Measurements from ENCODE around the gene EVC2. TPM values are rescaled to one million over a fixed set of nuclear protein-coding genes. Genes with fewer than 3 reads are reported as not detected.
A peak's percentile ranks its signal among the peaks of the same experiment; 100 is the strongest.
"Not testable (repeated sequence)": the region's sequence is repeated elsewhere in the genome, so short reads cannot be mapped to it uniquely, and the experiment has no call there.

Gene EVC2
- polyA plus RNA-seq, 3 donors: 0.04 to 0.12 (median 0.08) TPM

GRCh38 chr4:5730436-5730835 lies 22.1 kb upstream of the EVC2 start:
- Histone ChIP-seq H3K79me2 (ENCODE audit: insufficient read depth, low read length) (no peaks in the 10 kb centered on the region), H3K36me3 (replicated peaks in 1 of 2; ENCODE audit: control insufficient read depth in 1 of 2, insufficient read depth in 2 of 2, low read length in 2 of 2) (no peaks in the 10 kb centered on the region), H3K27me3 (ENCODE audit: control insufficient read depth in 2 of 2, insufficient read depth in 2 of 2, low read length in 2 of 2) (no peaks in the 10 kb centered on the region), H3K4me2 (replicated peaks; ENCODE audit: extremely low read depth, low read length, poor library complexity, severe bottlenecking) (no peak overlapping the region), H3K4me3 (replicated peaks in 1 of 3; ENCODE audit: low read depth in 2 of 3, low read length in 3 of 3) (no peak overlapping the region), H3K27ac (ENCODE audit: low read depth in 1 of 2, low read length in 2 of 2) (no peak overlapping the region), H4K20me1 (ENCODE audit: insufficient read depth, low read length) (no peaks in the 10 kb centered on the region), H2AFZ (ENCODE audit: insufficient read depth, low read depth, low read length, poor library complexity, severe bottlenecking) (no peak overlapping the region), H3K9me3 (replicated peaks in 1 of 2; ENCODE audit: control insufficient read depth in 1 of 2, insufficient read depth in 1 of 2, low read length in 2 of 2) (no peaks in the 10 kb centered on the region), H3K9ac (ENCODE audit: insufficient read depth, low read length, poor library complexity, severe bottlenecking) (no peak overlapping the region), H3K4me1 (ENCODE audit: control insufficient read depth in 1 of 2, insufficient read depth in 2 of 2, low read length in 2 of 2) (peaks cover 23 to 24% of the 10 kb centered on the region in 2 donors)
- Mint-ChIP-seq H3K4me3 (no peak overlapping the region), H3K27me3 (ENCODE audit: low read depth in 3 of 3) (peaks cover 0 to 2% (median 0%) of the 10 kb centered on the region in 3 donors), H3K36me3 (no peaks in the 10 kb centered on the region), H3K9me3 (peaks cover 0 to 5% (median 0%) of the 10 kb centered on the region in 7 donors), H3K27ac (peak overlapping the region in 2 of 7 donors; percentile 45 to 81), H3K4me1 (peaks cover 23% of the 10 kb centered on the region)
- DNase-seq: no peak
- no peak for TF ChIP-seq CTCF (IDR thresholded peaks at IDR 0.05)
- intact Hi-C loops (cut with micrococcal nuclease): no loop called here
- 89% methylated on average over 8 of the region's 10 CpGs for WGBS (ENCODE audit: insufficient coverage)

- no CpG with 5 or more reads among the region's 2 CpGs for WGBS (ENCODE audit: insufficient coverage)
- H4K20me1 ChIP-seq (ENCODE audit: insufficient read depth, low read length); H3K4me2 ChIP-seq (replicated peaks; ENCODE audit: extremely low read depth, low read length, poor library complexity, severe bottlenecking); intact Hi-C loops (cut with micrococcal nuclease); H3K79me2 ChIP-seq (ENCODE audit: insufficient read depth, low read length); H3K4me3 ChIP-seq (replicated peaks in 1 of 3; ENCODE audit: low read depth in 2 of 3, low read length in 3 of 3); H2AFZ ChIP-seq (ENCODE audit: insufficient read depth, low read depth, low read length, poor library complexity, severe bottlenecking); H3K36me3 Mint-ChIP-seq; H3K27ac ChIP-seq (ENCODE audit: low read depth in 1 of 2, low read length in 2 of 2); H3K9me3 ChIP-seq (replicated peaks in 1 of 2; ENCODE audit: control insufficient read depth in 1 of 2, insufficient read depth in 1 of 2, low read length in 2 of 2); H3K4me3 Mint-ChIP-seq; H3K9me3 Mint-ChIP-seq; H3K27me3 ChIP-seq (ENCODE audit: control insufficient read depth in 2 of 2, insufficient read depth in 2 of 2, low read length in 2 of 2); H3K27me3 Mint-ChIP-seq (ENCODE audit: low read depth in 3 of 3); H3K36me3 ChIP-seq (replicated peaks in 1 of 2; ENCODE audit: control insufficient read depth in 1 of 2, insufficient read depth in 2 of 2, low read length in 2 of 2); H3K9ac ChIP-seq (ENCODE audit: insufficient read depth, low read length, poor library complexity, severe bottlenecking): not testable (repeated sequence)
- Mint-ChIP-seq H3K4me1 (peaks cover 23% of the 10 kb centered on the region), H3K27ac (peak overlapping the region in 1 of 7 donors; percentile 1)
- DNase-seq: peak in 2 of 3 donors; percentile 14 to 58
- H3K4me1 ChIP-seq (ENCODE audit: control insufficient read depth in 1 of 2, insufficient read depth in 2 of 2, low read length in 2 of 2): peaks cover 23 to 24% of the 10 kb centered on the region in 2 donors
These were observed 20.1 kb upstream of the EVC2 start for GRCh38 chr4:5728412-5728811.
